Peyer's patch (tissue), 4 donors: Measurements from ENCODE around the gene ARIH2.

Experiments used
- POLR2A ChIP-seq, 2 donors: fragments of 450-650 bp; IDR thresholded peaks; one replicate each; pipeline ENCODE4 v1.5.1; 2017; ENCODE audit warnings: antibody characterized with exemption in 2 of 2, mild to moderate bottlenecking in 2 of 2, moderate library complexity in 2 of 2
- TF ChIP-seq, protein P1 (sequence below), 6 experiments: fragments of 450-650 bp in 4 of 6; fragments of 200-600 bp in 2 of 6; sonication (generic) in 1 of 6; IDR thresholded peaks; one replicate each; pipeline ENCODE4 v1.5.1; 2017 to 2019; ENCODE audit warnings: antibody characterized with exemption in 6 of 6, mild to moderate bottlenecking in 3 of 6, moderate library complexity in 1 of 6

GRCh38 chr3:48982686-48983085, 64.0 kb downstream of the ARIH2 start:
- TF ChIP-seq, protein P1, sequence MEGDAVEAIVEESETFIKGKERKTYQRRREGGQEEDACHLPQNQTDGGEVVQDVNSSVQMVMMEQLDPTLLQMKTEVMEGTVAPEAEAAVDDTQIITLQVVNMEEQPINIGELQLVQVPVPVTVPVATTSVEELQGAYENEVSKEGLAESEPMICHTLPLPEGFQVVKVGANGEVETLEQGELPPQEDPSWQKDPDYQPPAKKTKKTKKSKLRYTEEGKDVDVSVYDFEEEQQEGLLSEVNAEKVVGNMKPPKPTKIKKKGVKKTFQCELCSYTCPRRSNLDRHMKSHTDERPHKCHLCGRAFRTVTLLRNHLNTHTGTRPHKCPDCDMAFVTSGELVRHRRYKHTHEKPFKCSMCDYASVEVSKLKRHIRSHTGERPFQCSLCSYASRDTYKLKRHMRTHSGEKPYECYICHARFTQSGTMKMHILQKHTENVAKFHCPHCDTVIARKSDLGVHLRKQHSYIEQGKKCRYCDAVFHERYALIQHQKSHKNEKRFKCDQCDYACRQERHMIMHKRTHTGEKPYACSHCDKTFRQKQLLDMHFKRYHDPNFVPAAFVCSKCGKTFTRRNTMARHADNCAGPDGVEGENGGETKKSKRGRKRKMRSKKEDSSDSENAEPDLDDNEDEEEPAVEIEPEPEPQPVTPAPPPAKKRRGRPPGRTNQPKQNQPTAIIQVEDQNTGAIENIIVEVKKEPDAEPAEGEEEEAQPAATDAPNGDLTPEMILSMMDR (IDR thresholded peaks at IDR 0.05) = no peak
- no peak for TF ChIP-seq POLR2A (IDR thresholded peaks at IDR 0.05)
